ENCODE measurements around the gene MAML3.

DNA sequence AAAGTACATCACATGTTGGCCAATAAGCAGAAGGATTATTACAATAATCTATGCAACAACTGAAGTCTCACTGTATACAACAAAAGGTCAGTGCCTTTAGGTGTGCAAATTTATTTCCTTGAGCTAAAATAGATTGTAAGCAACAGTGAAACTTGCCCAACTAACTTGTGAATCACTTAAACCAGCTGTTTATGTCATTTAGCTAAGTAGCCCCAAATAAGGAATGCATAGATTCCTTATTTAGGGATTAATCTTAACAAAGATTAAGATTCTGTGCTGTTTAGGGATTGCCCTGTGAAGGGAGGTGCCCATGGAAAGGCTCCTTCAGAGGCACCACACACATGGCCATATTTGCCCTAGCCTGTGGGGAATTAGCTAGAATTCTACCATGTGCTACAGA lies 168.6 kb downstream of the MAML3 start:
- TF ChIP-seq, protein P1, sequence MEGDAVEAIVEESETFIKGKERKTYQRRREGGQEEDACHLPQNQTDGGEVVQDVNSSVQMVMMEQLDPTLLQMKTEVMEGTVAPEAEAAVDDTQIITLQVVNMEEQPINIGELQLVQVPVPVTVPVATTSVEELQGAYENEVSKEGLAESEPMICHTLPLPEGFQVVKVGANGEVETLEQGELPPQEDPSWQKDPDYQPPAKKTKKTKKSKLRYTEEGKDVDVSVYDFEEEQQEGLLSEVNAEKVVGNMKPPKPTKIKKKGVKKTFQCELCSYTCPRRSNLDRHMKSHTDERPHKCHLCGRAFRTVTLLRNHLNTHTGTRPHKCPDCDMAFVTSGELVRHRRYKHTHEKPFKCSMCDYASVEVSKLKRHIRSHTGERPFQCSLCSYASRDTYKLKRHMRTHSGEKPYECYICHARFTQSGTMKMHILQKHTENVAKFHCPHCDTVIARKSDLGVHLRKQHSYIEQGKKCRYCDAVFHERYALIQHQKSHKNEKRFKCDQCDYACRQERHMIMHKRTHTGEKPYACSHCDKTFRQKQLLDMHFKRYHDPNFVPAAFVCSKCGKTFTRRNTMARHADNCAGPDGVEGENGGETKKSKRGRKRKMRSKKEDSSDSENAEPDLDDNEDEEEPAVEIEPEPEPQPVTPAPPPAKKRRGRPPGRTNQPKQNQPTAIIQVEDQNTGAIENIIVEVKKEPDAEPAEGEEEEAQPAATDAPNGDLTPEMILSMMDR (IDR thresholded peaks at IDR 0.05; ENCODE audit: low read depth, low read length) = no peak
- TF ChIP-seq EZH2phosphoT487 (IDR thresholded peaks at IDR 0.05; ENCODE audit: low read depth) = no peak
